ACC112 (cell line): ENCODE measurements around the gene CFAP97D2.

Source experiments
- H2AFZ ChIP-seq: fragments of 200-600 bp; sonication (generic); one replicate; pipeline ENCODE4 v1.6.0; 2017; ENCODE audit warnings: antibody characterized with exemption, low read length; ENCODE audit not compliant: unreplicated experiment
- H3K27ac ChIP-seq: fragments of 200-600 bp; sonication (generic); 2 replicates; pipeline ENCODE4 v1.5.1; 2014; ENCODE audit warnings: low read depth, mild to moderate bottlenecking, antibody characterized with exemption, low read length, moderate library complexity
- H3K27me3 ChIP-seq: fragments of 200-600 bp; sonication (generic); 2 replicates; pipeline ENCODE4 v1.6.1; 2014; ENCODE audit warnings: mild to moderate bottlenecking, antibody characterized with exemption, low read length, moderate library complexity, mixed read lengths; ENCODE audit not compliant: insufficient read depth
- H3K36me3 ChIP-seq: fragments of 200-600 bp; sonication (generic); 2 replicates; pipeline ENCODE4 v1.6.1; 2016; ENCODE audit warnings: mild to moderate bottlenecking, antibody characterized with exemption, low read length, moderate library complexity, mixed read lengths; ENCODE audit not compliant: insufficient read depth
- H3K4me1 ChIP-seq: fragments of 200-600 bp; sonication (generic); one replicate; pipeline ENCODE4 v1.6.1; 2016; ENCODE audit warnings: low read length, mixed read lengths; ENCODE audit not compliant: insufficient read depth, unreplicated experiment, control insufficient read depth
- H3K4me3 ChIP-seq: fragments of 200-600 bp; sonication (generic); 2 replicates; pipeline ENCODE4 v1.5.1; 2014; ENCODE audit warnings: mild to moderate bottlenecking, low read depth, low read length
- H3K79me2 ChIP-seq: fragments of 200-600 bp; sonication (generic); one replicate; pipeline ENCODE4 v1.6.0; 2016; ENCODE audit warnings: low read length; ENCODE audit not compliant: control insufficient read depth, unreplicated experiment, insufficient read depth

The CFAP97D2 gene

GRCh38 chr13:114269281-114269770, 90.3 kb downstream of the CFAP97D2 start:
- Histone ChIP-seq H3K27me3 (no peaks in the 10 kb centered on the region), H3K36me3 (peaks cover 38% of the 10 kb centered on the region), H3K4me3 (no peak overlapping the region), H2AFZ (no peak overlapping the region), H3K4me1 (peaks cover 16% of the 10 kb centered on the region), H3K27ac (no peak overlapping the region), H3K79me2 (no peaks in the 10 kb centered on the region)
